Loucy (cell line): Measurements from ENCODE around the gene GPC5.

Experiments
- EZH2phosphoT487 ChIP-seq: fragments of 200-600 bp; IDR thresholded peaks from 2 replicates; pipeline ENCODE4 v1.6.1; 2018; ENCODE audit warnings: antibody characterized with exemption, mild to moderate bottlenecking, moderate library complexity, borderline replicate concordance
- TF ChIP-seq, protein P1 (sequence below): fragments of 200-600 bp; sonication (generic); conservative IDR thresholded peaks from 2 replicates; pipeline ENCODE4 v1.5.1; 2014; ENCODE audit warnings: mild to moderate bottlenecking, antibody characterized with exemption, low read length

GRCh38 chr13:92739306-92739818 is 1340.9 kb downstream of the GPC5 start:
- TF ChIP-seq, protein P1, sequence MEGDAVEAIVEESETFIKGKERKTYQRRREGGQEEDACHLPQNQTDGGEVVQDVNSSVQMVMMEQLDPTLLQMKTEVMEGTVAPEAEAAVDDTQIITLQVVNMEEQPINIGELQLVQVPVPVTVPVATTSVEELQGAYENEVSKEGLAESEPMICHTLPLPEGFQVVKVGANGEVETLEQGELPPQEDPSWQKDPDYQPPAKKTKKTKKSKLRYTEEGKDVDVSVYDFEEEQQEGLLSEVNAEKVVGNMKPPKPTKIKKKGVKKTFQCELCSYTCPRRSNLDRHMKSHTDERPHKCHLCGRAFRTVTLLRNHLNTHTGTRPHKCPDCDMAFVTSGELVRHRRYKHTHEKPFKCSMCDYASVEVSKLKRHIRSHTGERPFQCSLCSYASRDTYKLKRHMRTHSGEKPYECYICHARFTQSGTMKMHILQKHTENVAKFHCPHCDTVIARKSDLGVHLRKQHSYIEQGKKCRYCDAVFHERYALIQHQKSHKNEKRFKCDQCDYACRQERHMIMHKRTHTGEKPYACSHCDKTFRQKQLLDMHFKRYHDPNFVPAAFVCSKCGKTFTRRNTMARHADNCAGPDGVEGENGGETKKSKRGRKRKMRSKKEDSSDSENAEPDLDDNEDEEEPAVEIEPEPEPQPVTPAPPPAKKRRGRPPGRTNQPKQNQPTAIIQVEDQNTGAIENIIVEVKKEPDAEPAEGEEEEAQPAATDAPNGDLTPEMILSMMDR, result no peak
- TF ChIP-seq EZH2phosphoT487, result no peak
